NOMO-1 treated with dmso at 0.1 percent for 144 hours (cell line): ENCODE data around the gene TRIM2.

Experiments
- DNase-seq: peaks from one replicate; lab custom pipeline; 2025; ENCODE audit not compliant: unreplicated experiment; lab: John Stamatoyannopoulos, UW

TRIM2 gene

GRCh38 chr4:153271820-153272219 lies 67.6 kb downstream of the TRIM2 start:
- DNase-seq = no peak

- DNase-seq = no peak
These were observed 69.5 kb downstream of the TRIM2 start for GRCh38 chr4:153273751-153274150.

- no peak for DNase-seq
These were observed 70.7 kb downstream of the TRIM2 start for GRCh38 chr4:153274967-153275366.

DNA sequence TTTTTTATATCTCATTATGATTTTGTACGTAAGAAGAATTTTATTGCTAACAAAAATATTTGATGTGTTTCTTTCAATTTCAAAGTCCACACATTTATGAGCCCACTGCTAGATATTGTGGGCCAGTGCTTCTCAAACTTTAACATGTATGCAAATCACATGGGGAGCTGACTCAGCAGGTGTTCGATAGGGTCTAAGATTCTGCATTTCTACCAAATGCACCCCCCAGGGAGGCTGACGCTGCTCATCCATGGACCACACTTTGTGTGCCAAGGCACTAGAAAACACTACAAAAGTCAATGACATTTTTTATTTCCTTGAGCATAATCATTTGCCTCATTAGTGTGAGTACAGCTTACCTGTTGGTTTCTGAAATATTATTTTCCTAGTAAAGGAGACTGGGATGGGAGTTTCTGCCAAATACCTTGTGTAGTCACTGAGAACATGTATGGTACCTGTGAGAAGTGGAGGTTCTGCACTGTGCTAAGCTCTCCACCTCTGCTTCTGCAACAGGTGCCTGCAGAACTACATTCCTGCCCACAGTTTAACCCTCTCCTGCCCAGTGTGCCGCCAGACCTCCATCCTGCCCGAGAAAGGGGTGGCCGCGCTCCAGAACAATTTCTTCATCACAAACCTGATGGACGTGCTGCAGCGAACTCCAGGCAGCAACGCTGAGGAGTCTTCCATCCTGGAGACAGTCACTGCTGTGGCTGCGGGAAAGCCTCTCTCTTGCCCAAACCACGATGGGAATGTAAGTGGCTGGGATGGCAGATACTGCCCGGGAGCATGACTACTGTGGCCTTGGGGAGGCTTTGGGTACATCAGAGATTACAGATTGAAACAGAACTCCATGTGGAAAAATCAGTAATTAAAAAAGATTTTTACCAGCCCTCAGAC lies 71.4 kb downstream of the TRIM2 start:
- DNase-seq = no peak

DNA sequence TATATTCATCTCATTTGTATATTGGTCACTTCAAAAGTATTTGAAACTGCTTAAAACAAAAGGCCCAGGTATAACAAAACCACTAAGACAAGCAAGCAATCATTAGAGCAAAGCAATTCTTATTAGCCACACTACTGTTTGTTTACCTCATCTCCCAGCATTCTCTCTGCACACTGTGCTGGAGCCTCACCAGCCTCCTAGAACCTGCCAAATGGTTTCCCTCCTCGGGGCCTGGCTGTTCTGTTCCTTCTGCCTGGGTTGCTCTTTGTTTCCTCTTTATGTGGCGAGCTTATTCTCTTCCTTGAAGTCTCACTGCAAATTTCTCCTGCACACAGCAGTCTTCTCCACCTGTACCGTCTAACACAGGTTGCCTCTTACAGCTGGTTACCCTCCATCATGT lies 72.7 kb downstream of the TRIM2 start:
- DNase-seq = no peak

DNA sequence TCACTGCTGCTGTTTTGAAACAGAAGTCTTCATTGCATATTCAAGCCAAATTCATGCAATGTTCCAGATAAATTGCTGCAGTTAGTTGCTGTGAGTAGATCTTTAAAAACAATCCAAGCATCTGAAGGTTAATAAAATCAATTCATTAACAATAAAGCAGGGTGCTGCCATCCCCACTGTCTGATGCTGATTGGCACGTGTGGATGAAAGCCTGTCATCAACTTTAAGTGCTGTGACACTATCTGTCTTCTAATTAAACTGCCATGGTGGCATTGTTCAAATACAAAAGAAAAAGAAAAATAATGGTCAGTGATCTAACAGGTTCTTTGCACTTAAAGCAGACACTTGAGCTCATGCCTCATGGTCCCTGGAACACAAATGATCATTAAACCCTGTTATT lies 77.2 kb downstream of the TRIM2 start:
- no peak for DNase-seq

GRCh38 chr4:153282023-153282422 lies 77.8 kb downstream of the TRIM2 start:
- DNase-seq = no peak

- DNase-seq = no peak
These were observed 79.0 kb downstream of the TRIM2 start for GRCh38 chr4:153283260-153283659.

GRCh38 chr4:153290134-153290533 lies 85.9 kb downstream of the TRIM2 start:
- no peak for DNase-seq

DNA sequence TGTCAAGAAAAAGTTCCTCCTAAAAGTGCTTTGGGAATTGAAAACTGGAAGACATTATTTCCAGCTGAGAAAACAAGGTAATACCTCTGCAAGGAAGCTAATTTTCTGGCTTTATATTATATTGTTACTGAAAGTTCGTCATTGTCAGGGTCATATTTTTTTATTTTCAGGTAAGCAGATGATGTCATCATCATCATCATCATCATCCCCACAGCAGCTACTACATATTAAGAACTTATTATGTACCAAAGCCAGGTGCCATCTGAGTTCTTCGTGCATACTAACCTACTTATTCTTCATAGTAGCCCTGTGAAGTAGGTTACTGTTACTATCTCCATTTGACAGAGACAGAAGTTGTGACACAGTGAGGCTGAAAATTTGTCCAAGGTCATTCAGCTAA lies 87.3 kb downstream of the TRIM2 start:
- no peak for DNase-seq

GRCh38 chr4:153292897-153293741 lies 88.9 kb downstream of the TRIM2 start:
- no peak for DNase-seq

- DNase-seq = no peak
These were observed 89.5 kb downstream of the TRIM2 start for GRCh38 chr4:153293742-153294057.

- no peak for DNase-seq
These were observed 90.4 kb downstream of the TRIM2 start for GRCh38 chr4:153294631-153295030.

DNA sequence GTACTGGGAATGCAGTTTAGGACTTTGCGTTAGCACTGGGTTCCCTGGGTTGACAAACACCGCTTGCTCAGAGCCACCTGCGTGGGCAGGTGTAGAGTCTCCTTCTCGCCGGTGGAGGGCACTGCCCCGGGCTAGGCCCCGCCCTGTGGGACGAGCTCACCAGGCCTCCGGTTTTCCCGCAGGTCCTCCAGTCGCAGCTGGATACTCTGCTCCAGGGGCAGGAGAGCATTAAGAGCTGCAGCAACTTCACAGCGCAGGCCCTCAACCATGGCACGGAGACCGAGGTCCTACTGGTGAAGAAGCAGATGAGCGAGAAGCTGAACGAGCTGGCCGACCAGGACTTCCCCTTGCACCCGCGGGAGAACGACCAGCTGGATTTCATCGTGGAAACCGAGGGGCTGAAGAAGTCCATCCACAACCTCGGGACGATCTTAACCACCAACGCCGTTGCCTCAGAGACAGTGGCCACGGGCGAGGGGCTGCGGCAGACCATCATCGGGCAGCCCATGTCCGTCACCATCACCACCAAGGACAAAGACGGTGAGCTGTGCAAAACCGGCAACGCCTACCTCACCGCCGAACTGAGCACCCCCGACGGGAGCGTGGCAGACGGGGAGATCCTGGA lies 91.0 kb downstream of the TRIM2 start:
- no peak for DNase-seq

DNA sequence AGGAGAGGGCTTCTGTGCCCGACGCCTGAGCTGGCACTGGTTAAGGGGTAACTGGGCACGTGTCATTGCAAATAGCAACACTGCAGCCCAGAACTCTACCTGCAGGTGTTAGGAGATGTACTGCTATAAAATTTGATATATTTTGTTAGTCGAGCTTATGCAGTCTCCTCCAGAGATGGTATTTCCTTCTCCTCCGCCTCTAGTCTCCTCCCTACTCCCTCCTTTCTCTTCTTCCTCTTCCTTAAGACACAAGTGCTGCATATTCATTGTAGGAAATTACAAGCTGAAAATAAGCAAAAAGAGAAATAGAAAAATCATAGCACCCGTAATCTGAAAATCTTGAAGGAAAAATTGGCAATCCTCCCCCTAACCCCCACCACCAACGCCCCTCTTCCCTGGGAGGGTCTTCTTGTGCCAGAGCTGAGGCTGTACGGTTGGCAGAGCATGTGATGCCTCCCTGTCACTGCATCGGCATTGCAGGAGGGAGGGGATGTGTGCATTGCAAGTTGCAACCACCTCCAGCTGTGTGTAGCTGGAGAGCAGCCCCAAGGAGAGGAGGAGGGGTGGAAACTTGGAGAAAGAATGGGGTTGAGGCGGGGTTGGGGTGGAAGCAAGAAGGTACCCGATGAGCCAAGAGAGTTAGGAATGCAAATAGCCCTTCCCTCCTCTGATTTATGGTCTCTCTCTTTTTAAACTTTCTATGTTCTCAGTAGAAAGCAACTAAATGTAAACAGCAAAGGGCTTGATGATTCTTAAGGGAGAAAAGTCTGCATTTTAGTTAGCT lies 92.0 kb downstream of the TRIM2 start:
- DNase-seq = no peak

DNA sequence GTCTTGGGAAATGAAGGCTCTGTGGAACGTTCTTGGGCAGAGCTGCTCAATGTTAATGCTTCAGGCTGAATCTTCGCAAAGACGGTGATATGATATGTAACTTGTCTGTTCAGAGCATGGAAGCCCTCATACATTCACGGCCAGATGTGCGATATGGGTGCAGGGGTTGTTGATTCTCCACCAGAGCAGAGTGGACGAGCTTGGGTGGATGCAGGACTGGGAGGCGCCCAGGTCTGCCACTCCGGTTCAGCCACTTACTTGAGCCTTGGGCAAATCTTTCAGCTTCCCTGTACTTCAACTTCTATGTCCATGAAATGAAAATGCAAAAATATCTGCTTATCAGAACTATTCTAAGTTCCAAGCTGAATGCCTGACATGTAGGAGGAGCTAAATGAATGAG lies 92.9 kb downstream of the TRIM2 start:
- no peak for DNase-seq

- DNase-seq = no peak
These were observed 106.5 kb downstream of the TRIM2 start for GRCh38 chr4:153310793-153311192.

- DNase-seq = no peak
These were observed 110.7 kb downstream of the TRIM2 start for GRCh38 chr4:153314915-153315314.

- DNase-seq = peak; percentile 6
These were observed 114.6 kb downstream of the TRIM2 start for GRCh38 chr4:153318696-153319320.

DNA sequence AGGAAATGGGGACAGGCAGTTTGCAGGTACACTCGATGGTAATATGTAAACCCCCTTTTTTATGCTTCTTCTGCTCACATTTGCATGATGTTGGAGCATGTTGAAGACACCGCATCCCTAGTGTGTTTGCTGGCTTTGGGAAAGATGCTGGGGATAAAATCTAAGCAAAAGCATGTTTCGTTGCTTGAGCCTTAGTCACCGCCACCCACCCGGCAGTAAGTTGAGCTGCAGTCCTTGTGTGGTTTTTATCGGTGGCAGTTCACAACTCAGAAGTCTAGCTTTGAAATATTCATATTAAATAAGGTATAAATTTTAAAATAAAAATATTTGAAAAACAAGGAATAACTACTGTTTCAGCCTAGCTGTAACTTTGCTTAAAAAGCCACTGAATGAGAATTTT lies 118.5 kb downstream of the TRIM2 start:
- DNase-seq = no peak

DNA sequence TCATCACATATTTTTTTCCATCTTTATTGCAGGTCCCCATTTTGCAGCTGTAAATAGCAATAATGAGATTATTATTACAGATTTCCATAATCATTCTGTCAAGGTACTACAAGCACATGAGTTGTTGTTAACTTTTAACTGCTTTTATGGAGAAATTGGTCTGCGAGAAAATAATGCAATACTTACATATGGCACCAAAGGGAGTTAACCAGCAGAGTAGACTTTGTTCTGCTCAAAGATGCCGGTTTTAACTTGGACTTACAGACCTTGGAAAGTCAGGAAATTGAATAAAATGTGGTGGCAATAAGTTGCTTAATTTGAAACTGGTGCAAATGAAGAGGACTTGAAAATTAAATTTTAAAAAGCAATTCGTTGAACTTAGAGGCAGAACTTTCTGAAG lies 119.8 kb downstream of the TRIM2 start:
- DNase-seq = no peak
